Sciatic nerve (tissue), 2 donors: ENCODE results near the gene GOLGA6L25. TPM values are rescaled to one million over a fixed set of nuclear protein-coding genes. Genes with fewer than 3 reads are reported as not detected.
"Not testable (repeated sequence)": the region's sequence is repeated elsewhere in the genome, so short reads cannot be mapped to it uniquely, and the experiment has no call there.

Experiments used
- ATAC-seq: fragments of 200-7000 bp; cut with Tn5 transposase; one replicate; pipeline ENCODE4 v1.9.1; 2020; ENCODE audit warnings: mild to moderate bottlenecking, moderate library complexity
- DNase-seq: peaks from one replicate; pipeline ENCODE4 v3.0.0-alpha.2; 2020; ENCODE audit warnings: low spot score
- intact Hi-C: fragments of 100-400 bp; cut with DNase I; formaldehyde crosslinking; loops from one replicate; pipeline ENCODE4 v1.14.2; 2022
- total RNA-seq: library from RNA; stranded (reverse); fragmentation: NEBNext Ultra II Directional; extraction: Animal tissue kit (Norgen Biotek cat#: 25700); gene quantifications from one replicate; pipeline ENCODE4 v1.2.1, GENCODE V29; 2021
- donor health status: DM: no; HTN: no; CAD: no.
- donor health status: DM: no; HTN: no; CAD: no.

GOLGA6L25 gene, protein sequence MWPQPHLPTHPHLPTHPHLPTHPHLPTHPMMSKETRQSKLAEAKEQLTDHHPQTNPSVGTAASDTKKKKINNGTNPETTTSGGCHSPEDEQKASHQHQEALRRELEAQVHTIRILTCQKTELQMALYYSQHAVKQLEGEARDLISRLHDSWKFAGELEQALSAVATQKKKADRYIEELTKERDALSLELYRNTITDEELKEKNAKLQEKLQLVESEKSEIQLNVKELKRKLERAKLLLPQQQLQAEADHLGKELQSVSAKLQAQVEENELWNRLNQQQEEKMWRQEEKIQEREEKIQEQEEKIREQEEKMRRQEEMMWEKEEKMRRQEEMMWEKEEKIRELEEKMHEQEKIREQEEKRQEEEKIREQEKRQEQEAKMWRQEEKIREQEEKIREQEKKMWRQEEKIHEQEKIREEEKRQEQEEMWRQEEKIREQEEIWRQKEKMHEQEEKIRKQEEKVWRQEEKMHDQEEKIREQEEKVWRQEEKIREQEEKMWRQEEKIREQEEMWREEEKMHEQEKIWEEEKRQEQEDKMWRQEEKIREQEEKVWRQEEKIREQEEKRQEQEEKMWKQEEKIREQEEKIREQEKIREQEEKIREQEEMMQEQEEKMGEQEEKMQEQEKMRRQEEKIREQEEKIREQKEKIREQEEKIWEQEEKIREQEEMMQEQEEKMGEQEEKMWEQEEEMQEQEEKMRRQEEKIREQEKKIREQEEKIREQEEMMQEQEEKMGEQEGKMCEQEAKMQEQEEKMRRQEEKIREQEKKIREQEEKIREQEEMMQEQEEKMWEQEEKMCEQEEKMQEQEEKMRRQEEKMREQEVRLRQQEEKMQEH
- total RNA-seq: not detected

DNA sequence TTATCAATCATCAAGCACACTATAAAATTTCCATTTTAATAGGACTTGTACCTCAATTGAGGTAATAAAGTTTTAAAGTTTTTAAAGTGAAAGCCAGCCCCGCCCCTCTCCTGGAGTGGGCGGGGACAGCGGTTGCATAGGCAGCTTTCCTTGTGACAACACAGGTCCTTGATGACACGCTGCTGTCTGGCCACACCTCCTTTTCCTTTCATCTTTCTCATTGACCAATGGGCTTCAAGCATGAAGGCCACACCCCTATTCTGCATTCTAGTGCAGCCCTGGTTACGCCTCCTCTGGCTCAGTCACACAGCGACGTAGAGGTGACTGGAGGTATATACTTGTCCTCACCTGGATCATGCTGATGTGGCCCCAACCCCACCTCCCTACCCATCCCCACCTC is at the start of gene GOLGA6L25:
GOLGA6L25 (plus strand) TSS at position 301 of the 400 bp plus-strand sequence; CDS start at position 362, 61 bp downstream.
- DNase-seq, ATAC-seq, intact Hi-C loops: not testable (repeated sequence)

DNA sequence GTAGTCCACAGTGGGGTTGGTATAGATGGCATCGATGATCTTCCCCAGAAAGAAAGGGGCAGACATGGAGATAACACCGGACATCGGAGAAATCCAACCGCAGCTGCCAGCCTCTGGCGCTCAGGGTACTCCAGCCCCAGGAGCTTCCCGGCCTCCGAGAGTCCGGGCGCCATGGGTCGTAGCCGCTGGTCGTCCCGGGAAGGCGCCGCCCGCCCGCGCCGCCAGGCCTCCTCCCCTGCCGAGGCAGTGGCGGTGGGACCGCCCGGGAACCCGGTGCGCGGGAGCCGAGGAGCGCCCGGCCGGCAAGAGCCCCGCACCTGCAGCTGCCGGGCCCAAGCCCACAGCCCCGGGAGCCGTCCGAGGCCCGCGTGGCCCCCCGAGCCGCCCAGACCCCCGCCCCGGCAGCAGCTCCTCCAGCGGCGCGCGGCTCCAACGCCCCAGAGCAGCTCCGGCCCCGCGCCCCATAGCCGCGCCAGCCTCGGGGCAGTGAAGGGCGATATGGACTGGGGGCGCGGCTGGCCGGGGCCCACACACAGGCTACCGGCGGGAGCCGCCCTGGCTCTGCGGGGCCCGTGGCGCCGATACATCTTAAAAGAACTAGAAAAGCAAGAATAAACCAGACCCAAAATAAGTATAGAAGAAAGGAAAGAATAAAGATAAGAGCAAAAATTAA is 45.0 kb upstream of the GOLGA6L25 start:
- intact Hi-C loops, ATAC-seq, DNase-seq: not testable (repeated sequence)

DNA sequence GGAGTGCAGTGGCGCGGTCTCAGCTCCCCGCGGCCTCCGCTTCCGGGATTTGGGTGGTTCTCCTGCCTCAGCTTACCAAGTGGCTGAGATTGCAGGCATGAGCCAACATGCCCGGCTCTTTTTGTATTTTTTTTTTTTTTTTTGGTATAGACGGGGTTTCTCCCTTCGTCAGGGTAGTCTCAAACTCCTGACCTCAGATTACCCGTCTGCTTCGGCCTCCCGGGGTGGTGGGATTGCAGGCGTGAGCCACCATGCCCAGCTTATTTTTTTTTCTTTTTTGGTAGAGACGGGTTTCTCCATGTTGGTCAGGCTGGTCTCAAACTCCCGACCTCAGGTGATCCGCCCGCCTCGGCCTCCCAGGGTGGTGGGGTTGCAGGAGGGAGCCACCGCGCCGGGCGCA is 39.2 kb upstream of the GOLGA6L25 start:
- DNase-seq, intact Hi-C loops, ATAC-seq: not testable (repeated sequence)

DNA sequence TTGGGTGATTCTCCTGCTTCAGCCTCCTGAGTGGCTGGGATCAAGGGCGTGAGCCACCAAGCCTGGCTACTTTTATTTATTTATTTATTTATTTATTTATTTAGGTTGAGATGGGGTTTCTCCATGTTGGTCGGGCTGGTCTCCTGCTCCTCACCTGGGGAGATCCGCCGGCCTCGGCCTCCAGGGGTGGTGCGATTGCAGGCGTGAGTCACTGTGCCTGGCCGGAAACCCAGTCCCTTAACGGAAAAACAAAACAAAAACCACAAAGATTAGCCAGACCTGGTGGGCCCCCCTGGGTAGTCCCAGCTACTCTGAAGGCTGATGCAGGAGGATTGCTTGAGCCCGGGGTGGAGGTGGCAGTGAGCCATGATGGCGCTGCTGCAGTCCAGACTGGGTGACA is 38.2 kb upstream of the GOLGA6L25 start:
- intact Hi-C loops, DNase-seq, ATAC-seq: not testable (repeated sequence)

DNA sequence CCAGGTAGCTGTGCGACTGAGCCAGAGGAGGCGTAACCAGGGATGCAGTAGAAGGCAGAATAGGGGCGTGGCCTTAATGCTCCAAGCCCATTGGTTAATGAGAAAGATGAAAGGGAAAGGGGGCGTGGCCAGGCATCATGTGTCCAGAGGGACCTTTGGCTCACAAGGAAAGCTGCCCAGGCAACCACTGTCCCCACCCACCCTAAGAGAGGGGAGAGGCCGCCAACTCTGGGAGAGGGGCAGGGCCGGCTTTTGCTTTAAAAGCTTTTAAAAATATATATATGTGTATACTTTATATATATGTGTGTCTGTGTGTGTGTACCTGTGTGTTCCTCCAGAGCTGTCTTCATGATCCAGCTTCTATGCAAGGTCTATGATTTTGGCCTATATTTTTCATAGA is 20.4 kb upstream of the GOLGA6L25 start, which contains the start of gene GOLGA8G:
GOLGA8G (minus strand) TSS at position 18 of the 400 bp plus-strand sequence. CDS start 62 bp downstream, outside the sequence.
- DNase-seq, ATAC-seq, intact Hi-C loops: not testable (repeated sequence)

DNA sequence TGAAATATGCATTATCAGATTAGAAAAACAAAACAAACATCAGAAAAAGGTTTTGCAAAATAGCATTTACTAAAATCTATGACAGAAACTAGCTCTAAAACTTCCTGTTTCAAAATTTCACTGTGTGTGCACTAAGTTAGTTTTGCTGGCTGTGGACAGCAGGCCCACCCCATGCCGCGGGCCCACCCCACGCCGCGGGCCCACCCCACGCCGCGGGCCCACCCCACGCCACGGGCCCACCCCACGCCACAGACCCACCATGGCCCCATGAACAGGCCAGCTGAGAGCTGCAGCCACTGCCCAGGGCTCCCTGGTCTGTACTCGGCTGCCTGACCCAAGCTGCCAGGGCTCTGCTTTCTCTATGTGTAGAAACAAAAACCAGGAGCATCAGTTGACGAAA is 20.0 kb downstream of the GOLGA6L25 start:
- intact Hi-C loops, ATAC-seq, DNase-seq: not testable (repeated sequence)

DNA sequence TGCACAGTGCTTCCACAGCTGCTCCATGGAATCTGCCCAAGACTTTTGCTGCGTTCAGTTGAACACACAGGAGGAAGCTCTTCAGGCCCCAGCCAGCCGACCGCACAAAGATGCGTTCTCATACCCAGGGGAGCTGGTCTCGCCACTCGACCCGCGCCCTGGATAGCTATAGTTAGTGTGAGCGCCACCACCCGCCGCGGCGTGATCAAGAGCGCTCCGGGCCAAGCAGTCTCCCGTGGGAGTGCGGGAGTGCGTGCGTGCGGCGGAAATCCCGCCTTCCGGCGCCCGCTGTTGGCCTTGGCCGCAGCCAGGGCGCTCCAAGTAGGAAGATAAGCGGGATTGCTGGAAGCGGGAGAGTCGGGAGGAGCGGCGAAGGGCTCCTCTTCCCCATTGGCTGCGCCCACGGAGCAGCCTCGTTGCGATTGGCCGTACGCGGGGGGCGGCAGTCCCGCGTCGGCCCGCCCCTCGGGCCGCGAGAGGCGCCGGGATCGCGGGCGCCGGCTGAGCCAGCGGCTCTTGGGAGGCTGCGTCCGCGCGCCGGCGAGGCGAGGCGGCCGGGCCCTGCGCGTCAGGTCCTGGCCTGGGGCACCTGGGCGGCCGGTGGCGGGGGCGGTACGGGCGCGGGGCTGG is 35.7 kb downstream of the GOLGA6L25 start:
- intact Hi-C loops, ATAC-seq, DNase-seq: not testable (repeated sequence)

DNA sequence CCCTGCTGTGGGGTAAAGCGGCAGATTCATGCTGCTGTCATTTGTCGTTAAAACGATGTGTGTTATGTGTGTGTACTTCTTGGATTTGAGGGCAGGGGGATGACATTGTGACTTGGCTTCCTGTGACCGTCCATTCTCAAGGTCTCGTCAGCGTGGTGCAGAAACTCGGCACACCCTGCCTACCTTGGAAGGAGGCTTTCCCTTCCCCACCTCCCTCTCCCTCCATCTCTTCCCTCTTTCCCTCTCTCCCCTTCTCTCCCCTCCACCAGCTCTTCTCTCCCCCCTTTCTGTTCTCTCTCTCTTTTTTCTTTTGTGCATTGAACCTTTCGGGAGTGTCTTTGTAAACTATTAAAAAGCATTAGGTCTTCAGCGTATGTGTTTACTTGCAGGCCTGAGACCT is 36.4 kb downstream of the GOLGA6L25 start:
- intact Hi-C loops, DNase-seq, ATAC-seq: not testable (repeated sequence)

DNA sequence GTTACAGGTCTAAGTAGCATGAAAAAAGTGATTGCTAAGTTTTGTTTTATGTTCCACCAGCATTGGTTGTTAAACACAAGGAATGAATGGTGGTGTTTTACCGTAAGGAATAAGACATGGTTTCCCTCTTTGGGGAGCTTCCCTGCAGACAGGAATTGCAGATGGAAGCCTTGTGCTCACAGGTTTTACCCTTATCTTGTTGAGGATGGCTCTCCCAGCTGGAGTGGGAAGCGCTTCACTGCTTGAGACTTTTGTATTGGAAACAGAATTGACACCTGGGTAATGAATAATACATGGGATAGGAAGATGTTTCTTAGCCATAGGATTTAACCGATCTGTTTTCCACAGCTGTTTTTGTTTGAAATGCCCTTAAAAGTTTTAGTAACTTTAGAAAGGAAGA is 39.0 kb downstream of the GOLGA6L25 start:
- ATAC-seq, DNase-seq, intact Hi-C loops: not testable (repeated sequence)

DNA sequence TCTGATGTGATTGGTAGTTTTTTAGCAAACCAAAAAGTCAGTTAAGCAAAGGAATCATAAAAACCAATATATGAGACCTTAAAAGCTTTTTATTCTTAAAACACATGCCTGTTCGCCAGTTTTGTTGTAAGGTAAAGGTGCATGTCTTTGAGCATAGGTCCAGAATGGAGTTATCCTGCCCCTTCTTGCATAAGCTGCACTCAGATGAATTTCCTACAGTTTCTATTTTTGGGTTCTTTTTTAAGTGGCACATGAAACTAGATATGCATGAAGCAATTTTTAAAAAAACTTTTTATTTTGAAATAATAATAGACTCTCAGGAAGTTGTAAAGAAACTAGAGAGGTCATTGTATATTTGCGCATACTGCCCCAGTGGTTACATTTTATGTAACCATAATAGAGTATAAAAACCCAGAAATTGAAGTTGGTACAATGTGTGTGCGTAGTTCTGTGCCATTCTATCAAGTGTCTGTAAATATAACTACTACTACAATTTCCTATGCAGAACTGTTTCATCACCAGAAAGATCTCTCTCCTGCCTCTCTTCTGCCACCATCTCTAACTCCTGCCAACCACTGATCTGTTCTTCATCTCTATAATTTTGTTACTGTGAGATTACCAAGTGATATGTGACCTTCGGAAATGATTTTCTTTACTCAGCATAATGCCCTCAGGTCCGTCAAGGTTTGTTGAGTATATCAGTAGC is 40.2 kb downstream of the GOLGA6L25 start:
- intact Hi-C loops, DNase-seq, ATAC-seq: not testable (repeated sequence)

DNA sequence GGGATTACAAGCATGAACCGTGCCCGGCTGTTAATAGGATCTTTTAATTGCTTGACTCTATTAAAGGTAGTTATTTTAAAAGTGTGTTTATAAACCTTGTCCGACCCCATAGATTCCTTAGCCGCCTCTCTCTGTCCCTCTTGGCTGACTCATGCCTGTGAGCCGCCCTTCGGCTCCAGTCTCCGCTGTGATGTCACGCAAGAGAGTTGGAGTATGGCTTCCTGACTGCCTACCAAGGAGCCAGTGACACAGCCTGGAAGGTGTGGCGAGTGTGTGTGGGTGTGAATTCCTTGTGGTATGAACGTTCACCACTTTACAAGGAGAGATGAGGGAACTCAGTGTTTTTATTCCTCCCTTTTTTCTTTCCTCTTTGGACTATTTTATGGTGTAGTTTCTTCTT is 44.1 kb downstream of the GOLGA6L25 start:
- not testable (repeated sequence) for DNase-seq

DNA sequence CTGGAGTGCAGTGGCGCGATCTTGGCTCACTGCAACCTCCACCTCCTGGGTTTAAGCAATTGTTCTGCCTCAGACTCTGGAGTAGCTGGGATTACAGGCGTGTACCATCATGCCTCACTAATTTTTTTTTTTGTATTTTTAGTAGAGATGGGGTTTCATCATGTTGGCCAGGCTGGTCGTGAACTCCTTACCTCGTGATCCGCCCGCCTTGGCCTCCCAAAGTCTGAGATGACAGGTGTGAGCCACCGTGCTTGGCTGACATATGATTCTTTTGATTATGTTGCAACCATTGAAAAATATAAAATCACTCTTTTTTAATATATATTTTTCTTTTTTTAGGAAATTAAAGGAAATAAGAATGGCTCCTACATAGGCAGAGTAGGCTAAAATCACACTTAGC is 44.8 kb downstream of the GOLGA6L25 start:
- ATAC-seq, intact Hi-C loops, DNase-seq: not testable (repeated sequence)

More for the DNA sequence above, 44.1 kb downstream of the GOLGA6L25 start:
- intact Hi-C loops, ATAC-seq: not testable (repeated sequence)

DNA sequence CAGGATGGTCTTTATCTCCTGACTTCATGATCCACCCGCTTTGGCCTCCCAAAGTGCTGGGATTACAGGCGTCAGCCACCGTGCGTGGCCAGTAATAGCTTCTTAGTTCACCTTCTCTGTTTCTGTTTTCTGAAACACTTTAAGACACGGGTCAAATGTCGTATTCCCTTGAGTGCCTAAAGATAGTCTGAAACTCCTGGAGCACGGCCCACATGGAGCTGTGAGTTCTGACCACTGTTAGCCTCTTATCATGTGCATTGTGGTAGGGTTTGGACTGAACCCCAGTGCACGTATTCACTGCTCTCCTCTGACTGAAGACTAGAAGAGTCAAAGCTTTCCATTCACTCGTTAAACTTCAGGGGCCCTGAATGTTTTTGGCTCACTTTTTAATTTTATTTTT is 48.8 kb downstream of the GOLGA6L25 start:
- DNase-seq, intact Hi-C loops, ATAC-seq: not testable (repeated sequence)

Other genes with a start within 250 kb of the GOLGA6L25 start
- 84.9 TPM for gene HERC2, start 231.4 kb upstream of the GOLGA6L25 start, total RNA-seq
- gene GOLGA6L24, start 195.5 kb upstream of the GOLGA6L25 start, total RNA-seq: not detected
- gene GOLGA8F, start 174.9 kb upstream of the GOLGA6L25 start, total RNA-seq: not detected
- not detected for gene GOLGA8G, start 20.6 kb upstream of the GOLGA6L25 start, total RNA-seq
- gene GOLGA8M, start 158.9 kb downstream of the GOLGA6L25 start, total RNA-seq: 16.0 TPM